H1 (cell line): ENCODE results near the gene DRGX. TPM values are rescaled to one million over a fixed set of nuclear protein-coding genes. Genes with fewer than 3 reads are reported as not detected.

Experiments
- CHD2 ChIP-seq: IDR thresholded peaks from 2 replicates; pipeline ENCODE4 v1.6.1; 2012; ENCODE audit warnings: low read length, improper control_type of control experiment
- POLR2AphosphoS5 ChIP-seq: IDR thresholded peaks from 2 replicates; pipeline ENCODE4 v1.6.1; 2011; ENCODE audit warnings: low read depth, low read length
- SP2 ChIP-seq: IDR thresholded peaks from 2 replicates; pipeline ENCODE4 v1.6.1; 2012; ENCODE audit warnings: mild to moderate bottlenecking, low read length, inconsistent platforms
- TCF12 ChIP-seq: IDR thresholded peaks from 2 replicates; pipeline ENCODE4 v1.6.1; 2011; ENCODE audit warnings: low read depth, mild to moderate bottlenecking, low read length
- TEAD4 ChIP-seq: IDR thresholded peaks from 2 replicates; pipeline ENCODE4 v1.6.1; 2012; ENCODE audit warnings: low read depth, low read length, inconsistent platforms, mixed read lengths
- polyA plus RNA-seq, 7 experiments: library from polyadenylated mRNA; depleted of rRNA in 3 of 7; stranded (reverse) in 5 of 7; unstranded in 2 of 7; fragments of >200 nt in 5 of 7; fragments of 200-250 nt in 2 of 7; gene quantifications; 1 replicate in 5 of 7; 2 replicates in 1 of 7; 4 replicates in 1 of 7; pipeline versions ENCODE4 v1.2.1 to v1.2.3, GENCODE V29; 2011 to 2013; ENCODE audit warnings: missing spikeins in 2 of 7, mixed read lengths in 2 of 7
- total RNA-seq: library from RNA; stranded (reverse); fragmentation: NEBNext Ultra II Directional; extraction: Animal tissue kit (Norgen Biotek cat#: 25700); gene quantifications from 2 replicates; pipeline ENCODE4 v1.2.1, GENCODE V29; 2021

The DRGX gene
- total and polyA plus RNA-seq, 2 of the 8 experiments (the other 6 are each of a cell fraction or from before 2014, with no cell fraction given): not detected

- TF ChIP-seq TCF12: no peak
- no peak for TF ChIP-seq CHD2
- TF ChIP-seq SP2: no peak
- no peak for TF ChIP-seq POLR2AphosphoS5
- TF ChIP-seq TEAD4: no peak
Observed at GRCh38 chr10:49369216-49370162, 26.4 kb downstream of the DRGX start (continued).
